ENCODE data around the gene STXBP5.
"Not testable (repeated sequence)": the region's sequence is repeated elsewhere in the genome, so short reads cannot be mapped to it uniquely, and the experiment has no call there.

Gene STXBP5

GRCh38 chr6:147246853-147247635 lies 42.8 kb downstream of the STXBP5 start:
- no peak for DNase-seq (ENCODE audit: low spot score)

DNA sequence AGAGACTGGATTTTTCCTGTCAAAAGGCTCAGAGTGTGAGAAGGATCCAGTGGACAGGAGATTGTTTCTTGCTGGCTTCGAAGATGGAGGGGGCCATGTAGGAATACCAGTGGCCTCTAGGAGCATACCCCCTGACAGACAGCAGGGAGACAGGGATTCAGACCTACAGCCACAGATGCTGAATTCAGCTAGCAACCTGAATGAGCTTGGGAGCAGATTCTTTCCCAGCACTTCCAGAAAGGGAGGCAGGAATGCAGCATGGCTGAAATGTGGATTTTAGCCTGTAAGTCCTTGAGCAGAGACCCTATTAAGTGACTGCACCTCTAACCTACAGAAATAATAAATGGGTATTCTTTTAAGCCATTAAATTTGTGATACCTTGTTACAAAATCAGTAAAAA lies 44.6 kb downstream of the STXBP5 start:
- no peak for DNase-seq (ENCODE audit: low spot score)

DNA sequence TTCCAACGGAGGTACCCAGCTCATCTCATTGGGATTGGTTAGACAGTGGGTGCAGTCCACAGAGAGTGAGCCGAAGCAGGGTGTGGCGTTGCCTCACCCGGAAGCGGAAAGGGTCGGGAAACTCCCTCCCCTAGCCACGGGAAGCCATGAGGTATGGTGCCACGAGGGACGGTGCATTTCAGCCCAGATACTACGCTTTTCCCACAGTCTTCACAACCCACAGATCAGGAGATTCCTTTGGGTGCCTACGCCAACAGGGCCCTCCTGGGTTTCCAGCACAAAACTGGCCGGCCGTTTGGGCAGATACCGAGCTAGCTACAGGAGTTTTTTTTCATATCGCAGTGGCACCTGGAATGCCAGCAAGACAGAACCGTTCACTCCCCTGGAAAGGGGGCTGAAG lies 46.9 kb downstream of the STXBP5 start:
- no peak for DNase-seq (ENCODE audit: low spot score)

DNA sequence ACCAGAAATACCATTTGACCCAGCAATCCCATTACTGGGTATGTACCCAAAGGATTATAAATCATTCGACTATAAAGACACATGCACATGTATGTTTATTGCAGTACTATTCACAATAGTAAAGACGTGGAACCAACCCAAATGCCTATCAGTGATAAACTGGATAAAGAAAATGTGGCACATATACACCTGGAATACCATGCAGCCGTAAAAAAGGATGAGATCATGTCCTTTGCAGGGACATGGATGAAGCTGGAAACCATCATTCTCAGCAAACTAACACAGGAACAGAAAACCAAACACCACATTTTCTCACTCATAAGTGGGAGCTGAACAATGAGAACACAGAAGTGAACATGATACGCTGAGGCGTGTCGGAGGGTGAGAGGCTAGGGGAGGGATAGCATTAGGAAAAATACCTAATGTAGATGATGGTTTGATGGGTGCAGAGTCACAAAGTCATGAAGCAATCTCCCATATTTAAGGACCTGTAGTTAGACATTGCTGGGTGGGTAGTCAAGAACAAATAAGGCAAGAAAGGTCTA lies 50.8 kb downstream of the STXBP5 start:
- not testable (repeated sequence) for DNase-seq (ENCODE audit: low spot score)

GRCh38 chr6:147255948-147256674 lies 51.9 kb downstream of the STXBP5 start:
- no peak for DNase-seq (ENCODE audit: low spot score)

GRCh38 chr6:147257760-147258159 lies 53.5 kb downstream of the STXBP5 start:
- no peak for DNase-seq (ENCODE audit: low spot score)

DNA sequence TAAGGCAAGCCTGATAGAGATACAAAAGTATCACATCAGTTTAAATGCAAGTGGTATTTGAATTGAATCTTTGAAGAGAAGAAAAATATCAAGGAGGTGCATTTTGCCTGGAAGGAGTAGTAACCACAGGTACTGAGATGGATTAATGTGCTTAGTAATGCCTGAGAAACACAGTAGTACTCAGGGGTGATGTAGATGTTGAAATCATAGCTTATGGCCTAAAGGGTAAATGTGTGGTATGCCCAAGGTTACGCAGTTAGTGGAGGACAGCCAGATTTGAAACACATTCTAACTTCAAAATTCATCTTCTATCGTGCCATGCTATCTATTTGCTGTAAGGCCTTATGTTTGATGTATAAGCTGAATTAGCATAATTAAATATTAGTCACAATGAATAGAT lies 55.9 kb downstream of the STXBP5 start:
- DNase-seq (ENCODE audit: low spot score) = no peak

- no peak for DNase-seq (ENCODE audit: low spot score)
Measured at GRCh38 chr6:147262946-147263345, 58.7 kb downstream of the STXBP5 start.

GRCh38 chr6:147266821-147267220 lies 62.6 kb downstream of the STXBP5 start:
- DNase-seq (ENCODE audit: low spot score) = no peak

GRCh38 chr6:147267658-147268057 lies 63.4 kb downstream of the STXBP5 start:
- DNase-seq (ENCODE audit: low spot score) = no peak

DNA sequence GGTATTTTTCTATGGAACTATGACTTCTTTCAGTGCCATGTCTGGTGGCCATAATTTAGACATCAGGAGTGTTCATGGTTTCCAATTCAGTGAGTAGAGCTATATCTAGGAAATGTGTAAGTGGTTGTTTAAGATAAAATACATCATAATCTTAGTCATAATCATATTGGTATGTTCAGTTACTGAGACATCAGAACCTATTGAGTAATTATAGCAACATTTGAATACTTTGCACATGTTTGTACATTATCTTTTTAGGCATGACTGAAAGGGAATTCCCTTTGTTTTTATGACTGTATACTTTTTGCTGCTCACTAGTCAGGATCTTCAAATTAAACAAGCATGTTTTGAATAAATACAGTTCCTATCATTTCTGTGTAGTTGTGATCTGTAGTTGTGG lies 64.0 kb downstream of the STXBP5 start:
- DNase-seq (ENCODE audit: low spot score) = no peak

GRCh38 chr6:147274012-147274411 lies 69.8 kb downstream of the STXBP5 start:
- DNase-seq (ENCODE audit: low spot score) = no peak

DNA sequence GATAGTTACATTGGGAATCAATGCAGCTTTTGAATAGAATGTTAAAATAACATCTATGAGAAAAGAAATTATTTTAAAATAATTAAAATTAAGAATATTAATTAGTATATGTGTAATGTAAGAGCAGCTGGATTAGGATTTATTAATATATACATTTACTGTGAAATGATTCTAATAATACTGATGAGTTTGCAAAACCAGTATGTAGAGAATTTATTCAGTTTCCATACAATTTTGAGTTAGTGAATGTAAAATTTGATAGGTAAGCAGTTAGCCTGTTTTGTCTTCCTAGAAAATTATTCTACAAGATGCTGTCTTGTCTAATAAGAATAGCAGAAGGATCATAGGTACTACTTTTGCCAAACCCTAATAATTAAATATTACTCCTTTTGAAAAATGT lies 70.6 kb downstream of the STXBP5 start:
- DNase-seq (ENCODE audit: low spot score) = no peak

DNA sequence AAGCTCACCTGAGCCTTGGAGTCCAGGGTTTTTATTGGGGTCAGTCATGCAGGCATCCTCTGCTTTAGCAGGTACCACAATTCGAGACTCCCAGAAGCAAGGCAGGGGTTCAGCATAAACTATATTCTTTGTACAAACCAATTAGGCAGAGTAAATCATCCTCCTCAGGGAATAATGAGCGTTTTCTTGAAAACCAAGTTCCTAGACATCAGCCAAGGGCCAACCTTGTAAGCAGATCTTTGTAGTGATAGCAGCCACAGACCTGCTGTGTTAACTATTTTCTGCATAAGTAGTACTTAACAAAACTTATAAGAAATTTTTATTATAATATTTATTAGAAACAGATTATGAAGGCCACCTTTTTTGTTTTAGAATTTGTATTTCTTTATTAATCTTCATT lies 74.7 kb downstream of the STXBP5 start:
- DNase-seq (ENCODE audit: low spot score) = no peak

DNA sequence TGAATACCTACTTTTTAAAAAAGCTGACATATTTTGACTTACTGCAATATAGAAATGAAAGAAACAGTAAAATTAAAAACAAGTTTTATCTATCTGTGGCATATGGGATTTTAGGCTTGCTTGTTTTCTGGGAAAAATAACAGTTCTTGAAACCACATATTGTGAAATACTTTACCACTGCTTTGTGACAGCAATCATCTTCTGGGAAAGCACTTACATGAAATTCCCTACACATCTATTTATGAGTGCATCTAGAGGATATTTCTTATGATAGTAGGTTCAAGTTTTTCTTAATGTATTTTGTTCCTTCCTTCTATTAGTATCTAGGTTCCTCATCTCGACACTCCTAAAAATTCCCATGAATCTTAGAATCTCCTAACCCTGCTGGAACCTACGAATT lies 75.2 kb downstream of the STXBP5 start:
- DNase-seq (ENCODE audit: low spot score) = no peak

DNA sequence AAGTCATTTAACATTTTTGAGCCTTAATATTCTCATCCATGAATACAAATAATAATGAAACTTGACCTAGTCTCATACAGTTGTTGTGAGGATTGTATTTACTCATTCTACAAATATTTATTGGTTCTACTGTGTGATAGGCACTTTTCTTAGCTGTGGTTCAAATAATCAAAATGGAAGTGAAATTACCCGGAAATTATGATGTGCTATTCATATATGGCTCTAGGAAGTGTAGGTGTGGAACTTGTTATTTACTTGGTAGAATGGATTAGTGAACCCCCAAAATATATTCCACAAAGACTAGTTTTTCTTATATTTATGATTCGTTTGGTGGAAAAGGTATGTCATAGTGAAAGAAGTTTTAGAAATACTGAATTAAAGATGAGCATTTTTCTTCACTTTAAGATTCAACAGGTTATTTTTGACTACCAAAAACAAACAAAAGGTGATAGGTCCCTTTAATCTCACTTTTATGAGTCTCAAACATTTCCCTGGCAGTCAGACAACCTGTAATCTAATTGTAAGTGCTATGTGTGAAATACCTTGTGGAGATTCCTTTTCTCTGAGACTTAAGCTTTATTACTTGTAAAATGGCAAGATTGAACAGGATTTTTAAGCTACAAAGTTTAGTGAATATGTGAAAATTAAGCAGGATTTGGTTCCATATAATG lies 77.8 kb downstream of the STXBP5 start:
- DNase-seq (ENCODE audit: low spot score) = no peak

GRCh38 chr6:147282566-147282959 lies 78.3 kb downstream of the STXBP5 start:
- DNase-seq (ENCODE audit: low spot score) = no peak

DNA sequence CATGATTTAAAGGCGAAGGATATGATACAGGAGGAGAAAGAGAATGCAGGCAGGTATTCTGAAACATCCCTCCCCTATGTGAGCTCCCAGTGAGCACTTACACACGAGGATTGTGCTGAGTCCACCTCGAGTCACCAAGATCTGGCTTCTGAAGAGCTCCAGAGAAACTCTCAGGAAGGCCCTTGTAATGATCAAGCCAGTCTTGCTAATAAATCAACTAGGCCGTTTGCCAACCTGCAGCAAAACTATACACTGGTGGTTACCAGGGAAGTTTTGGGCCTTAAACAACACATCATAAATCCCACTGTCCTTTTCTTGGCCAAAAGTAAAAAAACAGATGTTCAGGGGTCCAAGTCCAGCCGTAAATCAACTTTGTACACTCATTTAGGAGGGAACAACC lies 79.2 kb downstream of the STXBP5 start:
- no peak for DNase-seq (ENCODE audit: low spot score)

GRCh38 chr6:147285087-147285855 lies 81.1 kb downstream of the STXBP5 start:
- peak; percentile 23 for DNase-seq (ENCODE audit: low spot score)

DNA sequence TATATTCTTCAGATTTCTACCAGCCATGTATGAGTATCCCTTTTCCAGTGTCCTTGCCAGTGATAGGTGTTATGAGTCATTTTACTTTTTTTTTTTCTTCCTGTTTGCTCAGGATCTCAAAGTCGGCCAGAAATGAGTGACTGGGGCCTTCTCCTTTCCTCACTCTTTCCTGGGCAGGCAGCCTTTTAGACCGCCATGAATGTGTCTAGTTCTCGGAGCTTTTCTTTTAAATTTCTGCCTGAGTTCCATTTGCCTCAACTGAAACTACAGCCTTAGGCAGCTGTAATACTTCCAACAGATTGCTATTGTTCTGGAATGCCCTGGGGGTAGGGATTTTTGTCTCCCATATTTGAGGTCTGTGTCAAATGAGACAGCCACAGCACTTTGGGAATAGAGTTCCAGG lies 83.7 kb downstream of the STXBP5 start:
- DNase-seq (ENCODE audit: low spot score) = no peak

DNA sequence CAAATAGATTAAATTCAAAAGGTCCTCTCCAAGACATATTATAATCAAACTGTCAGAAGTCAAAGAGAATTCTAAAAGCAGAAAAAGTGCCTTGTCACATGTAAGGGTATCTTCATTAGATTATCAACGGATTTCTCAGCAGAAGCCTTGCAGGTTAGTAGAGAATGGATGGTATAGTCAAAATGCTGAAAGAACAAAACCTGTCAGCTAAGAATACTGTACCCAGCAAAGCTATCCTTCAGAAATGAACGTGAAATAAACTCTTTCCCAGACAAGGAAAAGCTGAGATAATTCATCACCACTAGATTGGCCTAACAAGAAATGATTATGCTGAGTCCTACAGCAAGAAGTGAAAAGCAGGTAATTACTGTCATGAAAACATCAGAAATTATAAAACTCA lies 92.9 kb downstream of the STXBP5 start:
- no peak for DNase-seq (ENCODE audit: low spot score)
